Measurements from ENCODE around the gene NSRP1.

DNA sequence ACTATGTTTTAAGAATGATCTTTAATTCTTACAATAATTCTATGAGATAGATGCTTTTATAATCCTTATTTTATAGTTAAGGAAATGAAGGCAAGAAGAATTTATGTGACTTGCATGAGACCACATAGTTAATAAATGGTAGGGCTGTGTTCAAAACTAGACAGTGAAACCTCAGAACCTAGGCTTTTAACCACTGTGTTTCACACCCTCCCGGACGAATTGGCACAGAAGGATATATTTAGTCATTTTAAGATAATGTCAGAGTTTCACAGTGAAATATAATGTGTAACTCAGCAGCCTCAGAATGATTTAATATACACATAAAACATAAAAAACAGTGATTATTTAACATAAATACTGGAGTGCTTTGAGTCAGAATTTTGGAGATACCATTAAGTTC is 57.0 kb downstream of the NSRP1 start:
- TF ChIP-seq, protein P1, sequence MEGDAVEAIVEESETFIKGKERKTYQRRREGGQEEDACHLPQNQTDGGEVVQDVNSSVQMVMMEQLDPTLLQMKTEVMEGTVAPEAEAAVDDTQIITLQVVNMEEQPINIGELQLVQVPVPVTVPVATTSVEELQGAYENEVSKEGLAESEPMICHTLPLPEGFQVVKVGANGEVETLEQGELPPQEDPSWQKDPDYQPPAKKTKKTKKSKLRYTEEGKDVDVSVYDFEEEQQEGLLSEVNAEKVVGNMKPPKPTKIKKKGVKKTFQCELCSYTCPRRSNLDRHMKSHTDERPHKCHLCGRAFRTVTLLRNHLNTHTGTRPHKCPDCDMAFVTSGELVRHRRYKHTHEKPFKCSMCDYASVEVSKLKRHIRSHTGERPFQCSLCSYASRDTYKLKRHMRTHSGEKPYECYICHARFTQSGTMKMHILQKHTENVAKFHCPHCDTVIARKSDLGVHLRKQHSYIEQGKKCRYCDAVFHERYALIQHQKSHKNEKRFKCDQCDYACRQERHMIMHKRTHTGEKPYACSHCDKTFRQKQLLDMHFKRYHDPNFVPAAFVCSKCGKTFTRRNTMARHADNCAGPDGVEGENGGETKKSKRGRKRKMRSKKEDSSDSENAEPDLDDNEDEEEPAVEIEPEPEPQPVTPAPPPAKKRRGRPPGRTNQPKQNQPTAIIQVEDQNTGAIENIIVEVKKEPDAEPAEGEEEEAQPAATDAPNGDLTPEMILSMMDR (IDR thresholded peaks at IDR 0.05; ENCODE audit: control extremely low read depth in 1 of 3, insufficient read depth in 1 of 3, low read depth in 1 of 3, low read length in 3 of 3), result no peak
- TF ChIP-seq SP1 (IDR thresholded peaks at IDR 0.05; ENCODE audit: low read depth, low read length) (no peak), YY1 (IDR thresholded peaks at IDR 0.05; ENCODE audit: low read depth, low read length) (no peak), EZH2 (IDR thresholded peaks at IDR 0.05; ENCODE audit: low read depth, low read length, severe bottlenecking) (no peak), ZNF274 (IDR thresholded peaks at IDR 0.05; ENCODE audit: borderline replicate concordance, extremely low read depth, low read length) (no peak), JUND (IDR thresholded peaks at IDR 0.05; ENCODE audit: low read length) (no peak), TBP (IDR thresholded peaks at IDR 0.05; ENCODE audit: low read depth, low read length) (no peak), POU5F1 (IDR thresholded peaks at IDR 0.05; ENCODE audit: low read depth, low read length) (no peak)
- TF ChIP-seq, protein P2, sequence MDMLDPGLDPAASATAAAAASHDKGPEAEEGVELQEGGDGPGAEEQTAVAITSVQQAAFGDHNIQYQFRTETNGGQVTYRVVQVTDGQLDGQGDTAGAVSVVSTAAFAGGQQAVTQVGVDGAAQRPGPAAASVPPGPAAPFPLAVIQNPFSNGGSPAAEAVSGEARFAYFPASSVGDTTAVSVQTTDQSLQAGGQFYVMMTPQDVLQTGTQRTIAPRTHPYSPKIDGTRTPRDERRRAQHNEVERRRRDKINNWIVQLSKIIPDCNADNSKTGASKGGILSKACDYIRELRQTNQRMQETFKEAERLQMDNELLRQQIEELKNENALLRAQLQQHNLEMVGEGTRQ (IDR thresholded peaks at IDR 0.05; ENCODE audit: low read length), result no peak
